Activated naive CD8-positive, alpha-beta T cell (primary cell): ENCODE measurements around the gene ATXN7.

Experiments used
- H3K27ac Mint-ChIP-seq: one replicate; pipeline ENCODE4 v1.8.0; 2021; ENCODE audit warnings: mixed read lengths
- H3K27me3 Mint-ChIP-seq: one replicate; pipeline ENCODE4 v1.8.0; 2021; ENCODE audit warnings: mixed read lengths
- H3K36me3 Mint-ChIP-seq: one replicate; pipeline ENCODE4 v1.8.0; 2021; ENCODE audit warnings: mixed read lengths
- H3K4me1 Mint-ChIP-seq: one replicate; pipeline ENCODE4 v1.8.0; 2021; ENCODE audit warnings: low read depth, mixed read lengths
- H3K4me3 Mint-ChIP-seq: one replicate; pipeline ENCODE4 v1.8.0; 2021; ENCODE audit warnings: mild to moderate bottlenecking, mixed read lengths
- H3K9me3 Mint-ChIP-seq: one replicate; pipeline ENCODE4 v1.8.0; 2021; ENCODE audit warnings: low read depth, mixed read lengths

The ATXN7 gene, protein sequence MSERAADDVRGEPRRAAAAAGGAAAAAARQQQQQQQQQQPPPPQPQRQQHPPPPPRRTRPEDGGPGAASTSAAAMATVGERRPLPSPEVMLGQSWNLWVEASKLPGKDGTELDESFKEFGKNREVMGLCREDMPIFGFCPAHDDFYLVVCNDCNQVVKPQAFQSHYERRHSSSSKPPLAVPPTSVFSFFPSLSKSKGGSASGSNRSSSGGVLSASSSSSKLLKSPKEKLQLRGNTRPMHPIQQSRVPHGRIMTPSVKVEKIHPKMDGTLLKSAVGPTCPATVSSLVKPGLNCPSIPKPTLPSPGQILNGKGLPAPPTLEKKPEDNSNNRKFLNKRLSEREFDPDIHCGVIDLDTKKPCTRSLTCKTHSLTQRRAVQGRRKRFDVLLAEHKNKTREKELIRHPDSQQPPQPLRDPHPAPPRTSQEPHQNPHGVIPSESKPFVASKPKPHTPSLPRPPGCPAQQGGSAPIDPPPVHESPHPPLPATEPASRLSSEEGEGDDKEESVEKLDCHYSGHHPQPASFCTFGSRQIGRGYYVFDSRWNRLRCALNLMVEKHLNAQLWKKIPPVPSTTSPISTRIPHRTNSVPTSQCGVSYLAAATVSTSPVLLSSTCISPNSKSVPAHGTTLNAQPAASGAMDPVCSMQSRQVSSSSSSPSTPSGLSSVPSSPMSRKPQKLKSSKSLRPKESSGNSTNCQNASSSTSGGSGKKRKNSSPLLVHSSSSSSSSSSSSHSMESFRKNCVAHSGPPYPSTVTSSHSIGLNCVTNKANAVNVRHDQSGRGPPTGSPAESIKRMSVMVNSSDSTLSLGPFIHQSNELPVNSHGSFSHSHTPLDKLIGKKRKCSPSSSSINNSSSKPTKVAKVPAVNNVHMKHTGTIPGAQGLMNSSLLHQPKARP

DNA sequence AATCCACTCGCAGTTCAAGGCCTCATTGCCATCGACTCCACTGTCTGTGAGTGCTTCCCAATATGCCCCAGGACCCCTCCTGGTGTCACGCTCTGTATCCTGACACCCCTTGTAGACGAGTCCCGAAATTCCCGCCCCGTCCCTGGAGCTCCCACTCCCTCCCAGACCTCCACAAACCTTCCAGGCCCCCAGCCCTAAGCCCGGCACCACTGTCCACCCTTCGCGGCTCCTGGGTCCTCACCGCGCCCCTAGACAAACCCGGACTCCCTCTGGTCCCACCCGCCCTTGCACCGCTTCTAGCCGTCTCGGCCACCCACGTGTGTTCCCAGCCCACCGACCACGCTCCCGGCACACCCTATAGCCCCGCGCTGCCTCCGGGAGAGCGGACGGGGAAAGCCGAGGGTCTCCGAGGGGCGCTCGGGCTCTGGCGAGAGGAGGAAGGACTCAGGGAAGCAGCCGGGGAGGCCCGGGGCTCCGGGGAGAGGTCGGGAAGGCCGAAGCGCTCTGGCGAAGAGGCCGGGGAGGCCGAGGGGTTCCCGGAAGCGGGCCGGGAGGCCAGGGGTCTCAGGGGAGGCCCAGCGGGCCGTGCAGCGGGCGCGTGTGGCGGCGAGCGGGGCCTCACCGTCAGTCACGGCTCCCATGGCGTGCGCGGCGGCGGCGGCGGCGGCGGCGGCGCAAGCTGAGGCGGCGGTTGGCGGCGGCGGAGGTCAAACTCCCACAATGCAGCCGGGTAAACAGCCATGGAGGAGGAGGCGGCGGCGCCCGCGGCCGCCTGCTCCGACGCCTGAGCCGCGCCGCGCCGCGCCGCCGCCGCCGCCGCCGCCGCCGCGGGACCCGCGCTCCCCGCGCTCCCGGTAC lies at the start of gene ATXN7, which contains the start of gene THOC7:
TSS of gene ATXN7 (plus strand) at position 718 of the 858 bp plus-strand sequence. CDS start 48,732 bp downstream, outside the sequence.
TSS of gene THOC7 (minus strand) at position 656 of the 858 bp plus-strand sequence. CDS start at position 641, 15 bp downstream.
- Mint-ChIP-seq H3K4me3 (peak within 1 kb of the TSS; percentile 94), H3K4me1 (peaks cover 63% of the 10 kb centered on the region), H3K9me3 (no peaks in the 10 kb centered on the region), H3K27ac (peak within 1 kb of the TSS; percentile 94), H3K36me3 (peaks cover 7% of the 10 kb centered on the region), H3K27me3 (no peaks in the 10 kb centered on the region)

DNA sequence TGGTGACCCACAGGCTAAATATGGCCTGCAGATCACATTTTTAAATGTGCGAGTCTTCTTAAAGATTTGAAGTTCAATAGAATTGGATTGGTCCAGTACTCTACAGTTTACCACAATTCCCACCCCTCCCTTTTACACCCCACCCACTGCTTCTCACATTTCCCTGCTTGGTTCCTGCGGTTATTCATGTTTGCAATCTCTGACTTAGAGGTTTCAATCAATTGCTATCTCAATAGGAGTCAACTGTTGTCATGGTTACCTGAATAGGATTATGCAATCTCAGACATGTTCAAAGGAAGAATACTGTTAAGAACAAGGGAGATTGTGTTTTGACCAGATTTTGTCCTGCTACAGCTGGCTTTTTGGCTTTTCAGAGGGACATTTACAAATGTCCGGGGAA lies 49.4 kb upstream of the ATXN7 start:
- Mint-ChIP-seq H3K27me3 (no peaks in the 10 kb centered on the region), H3K36me3 (peaks cover 4% of the 10 kb centered on the region), H3K4me1 (no peaks in the 10 kb centered on the region), H3K9me3 (no peaks in the 10 kb centered on the region), H3K4me3 (no peak overlapping the region), H3K27ac (no peak overlapping the region)

DNA sequence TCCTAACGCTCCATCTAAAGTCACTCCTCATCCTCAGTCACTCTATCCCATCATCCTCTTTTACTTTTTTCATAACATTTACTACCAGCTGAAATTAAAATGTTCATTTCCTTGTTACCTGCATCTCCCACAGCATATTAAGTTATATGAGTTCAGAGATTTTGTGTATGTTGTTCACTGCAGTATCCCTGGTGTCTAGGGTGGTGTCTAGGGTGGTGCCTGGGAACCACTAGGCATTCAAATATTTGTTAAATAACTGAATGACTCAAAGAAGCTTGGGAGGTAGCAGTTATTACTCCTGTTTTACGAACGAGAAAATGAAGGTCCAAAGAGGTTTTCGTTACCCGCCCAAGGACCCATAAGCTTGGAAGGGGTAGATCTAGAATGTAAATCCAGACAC lies 46.4 kb upstream of the ATXN7 start:
- no peaks in the 10 kb centered on the region for H3K27me3 Mint-ChIP-seq
- H3K27ac Mint-ChIP-seq: no peak overlapping the region
- H3K9me3 Mint-ChIP-seq: no peaks in the 10 kb centered on the region
- no peak overlapping the region for H3K4me3 Mint-ChIP-seq
- no peaks in the 10 kb centered on the region for H3K4me1 Mint-ChIP-seq
- H3K36me3 Mint-ChIP-seq: no peaks in the 10 kb centered on the region

DNA sequence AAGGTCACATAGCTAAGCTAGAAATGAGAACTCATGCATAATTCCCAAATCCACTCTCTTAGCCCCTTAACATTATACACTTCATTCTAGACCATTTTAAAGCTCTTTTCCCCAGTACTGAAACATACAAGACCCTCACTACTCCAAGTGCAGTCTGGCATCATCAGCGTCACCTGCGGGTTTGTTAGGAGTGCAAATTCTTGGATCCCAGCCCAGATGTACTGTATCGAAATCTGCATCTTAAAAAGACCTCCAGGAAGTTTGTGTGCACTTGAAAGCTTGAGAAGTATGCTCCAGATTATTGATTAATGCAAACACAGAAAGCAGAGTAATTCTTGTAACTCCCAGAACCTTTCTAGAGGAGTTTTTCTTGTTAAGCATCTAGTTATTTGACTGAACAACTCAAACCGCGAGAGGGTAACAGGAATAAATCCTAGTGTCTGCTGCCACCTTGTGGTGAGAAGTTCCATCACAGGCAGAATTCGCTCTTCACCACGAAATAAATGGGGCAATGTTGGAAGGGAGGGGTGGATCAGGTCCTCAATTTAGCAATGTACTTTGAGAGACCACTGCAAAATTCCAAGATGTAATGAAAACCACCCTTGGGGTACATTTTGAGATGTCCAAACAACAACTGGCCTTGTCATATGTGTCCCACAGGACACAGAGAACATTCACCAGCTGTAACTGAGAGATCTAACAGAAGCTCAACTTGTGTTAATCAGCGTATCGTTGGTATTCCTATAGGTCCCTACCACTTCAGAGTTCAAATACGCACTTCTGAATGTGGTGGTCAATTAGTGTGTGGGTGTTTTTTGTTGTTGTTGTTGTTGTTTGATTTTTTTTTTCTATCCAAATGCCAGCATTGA lies 45.2 kb upstream of the ATXN7 start:
- Mint-ChIP-seq H3K4me1 (no peaks in the 10 kb centered on the region), H3K27me3 (no peaks in the 10 kb centered on the region), H3K27ac (no peak overlapping the region), H3K4me3 (no peak overlapping the region), H3K36me3 (no peaks in the 10 kb centered on the region), H3K9me3 (no peaks in the 10 kb centered on the region)

DNA sequence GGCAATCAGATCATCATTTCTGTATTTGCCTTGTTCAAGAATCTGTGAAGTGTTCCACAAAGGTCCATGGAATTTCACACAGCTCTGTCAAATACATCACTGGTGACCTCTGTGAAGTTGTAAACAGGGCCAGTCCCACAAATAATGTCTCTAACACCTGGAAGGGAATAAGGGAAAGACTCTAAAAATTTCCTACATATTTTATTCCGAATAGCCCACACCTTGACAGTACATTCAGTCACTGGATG lies 44.6 kb upstream of the ATXN7 start, which contains the start of gene C3orf49:
TSS of gene C3orf49 (plus strand) at position 149 of the 248 bp plus-strand sequence. CDS start 173 bp downstream, outside the sequence.
- Mint-ChIP-seq H3K36me3 (no peaks in the 10 kb centered on the region), H3K27me3 (no peaks in the 10 kb centered on the region), H3K27ac (no peak within 1 kb of the TSS), H3K4me3 (no peak within 1 kb of the TSS), H3K4me1 (no peaks in the 10 kb centered on the region), H3K9me3 (no peaks in the 10 kb centered on the region)

DNA sequence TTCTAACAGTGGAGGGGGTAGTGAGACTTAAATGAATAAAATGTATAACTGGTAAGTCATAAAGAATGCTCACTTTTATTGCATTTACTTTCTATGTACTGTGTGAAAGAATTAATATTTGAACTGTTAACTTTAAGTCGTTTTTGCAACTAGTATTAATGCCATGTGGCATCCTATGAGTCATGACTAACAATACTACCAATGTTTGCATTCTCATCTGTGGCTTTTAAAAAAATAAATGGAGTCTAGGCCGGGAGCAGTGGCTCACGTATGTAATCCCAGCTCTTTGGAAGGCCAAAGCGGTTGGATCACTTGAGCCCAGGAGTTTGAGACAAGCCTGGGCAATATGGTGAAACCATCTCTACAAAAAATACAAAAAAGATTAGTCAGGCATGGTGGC lies 39.4 kb upstream of the ATXN7 start:
- no peak overlapping the region for H3K27ac Mint-ChIP-seq
- peaks cover 10% of the 10 kb centered on the region for H3K36me3 Mint-ChIP-seq
- H3K9me3 Mint-ChIP-seq: no peaks in the 10 kb centered on the region
- H3K4me3 Mint-ChIP-seq: no peak overlapping the region
- no peaks in the 10 kb centered on the region for H3K27me3 Mint-ChIP-seq
- no peaks in the 10 kb centered on the region for H3K4me1 Mint-ChIP-seq

DNA sequence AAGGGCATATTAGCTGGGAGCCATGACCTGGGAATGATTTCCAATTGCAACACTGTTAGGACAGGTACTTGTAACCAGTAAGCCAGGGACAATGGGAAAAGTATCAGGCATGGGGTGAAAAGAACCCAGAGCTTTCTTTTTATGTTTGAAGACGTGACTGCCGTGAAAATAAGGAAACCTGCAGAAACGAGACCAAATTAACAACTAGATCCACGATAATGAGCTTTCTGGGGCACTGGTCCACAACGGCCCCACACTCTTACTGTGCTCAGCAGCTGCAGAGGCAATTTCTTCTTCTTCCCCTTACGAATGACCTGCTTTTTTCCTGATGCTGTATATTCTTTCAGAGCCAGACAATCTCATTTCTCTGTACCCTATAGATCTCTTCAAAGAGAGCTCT lies 33.1 kb upstream of the ATXN7 start:
- H3K27me3 Mint-ChIP-seq: no peaks in the 10 kb centered on the region

DNA sequence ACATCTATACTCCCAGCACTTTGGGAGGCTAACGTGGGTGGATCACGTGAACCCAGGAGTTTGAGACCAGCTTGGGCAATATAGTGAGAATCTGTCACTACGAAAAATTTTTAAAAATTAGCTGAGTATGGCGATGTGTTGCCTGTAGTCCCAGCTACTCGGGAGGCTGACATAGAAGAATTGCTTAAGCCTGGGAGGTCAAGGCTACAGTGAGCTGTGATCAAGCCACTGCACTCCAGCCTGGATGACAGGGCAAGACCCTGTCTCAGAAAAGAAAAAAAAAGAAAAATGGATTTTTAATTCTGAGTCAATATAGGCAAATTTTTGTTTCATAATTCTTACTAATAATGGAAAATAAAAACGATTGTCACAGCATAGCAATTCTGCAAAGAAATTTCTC lies 31.3 kb upstream of the ATXN7 start:
- H3K36me3 Mint-ChIP-seq: peaks cover 20% of the 10 kb centered on the region
- H3K27me3 Mint-ChIP-seq: no peaks in the 10 kb centered on the region
- H3K9me3 Mint-ChIP-seq: no peaks in the 10 kb centered on the region
- no peak overlapping the region for H3K27ac Mint-ChIP-seq
- H3K4me1 Mint-ChIP-seq: no peaks in the 10 kb centered on the region
- H3K4me3 Mint-ChIP-seq: no peak overlapping the region

More for the DNA sequence above, 33.1 kb upstream of the ATXN7 start:
- H3K4me1 Mint-ChIP-seq: no peaks in the 10 kb centered on the region
- H3K9me3 Mint-ChIP-seq: no peaks in the 10 kb centered on the region
- H3K4me3 Mint-ChIP-seq: no peak overlapping the region
- no peak overlapping the region for H3K27ac Mint-ChIP-seq
- peaks cover 26% of the 10 kb centered on the region for H3K36me3 Mint-ChIP-seq

DNA sequence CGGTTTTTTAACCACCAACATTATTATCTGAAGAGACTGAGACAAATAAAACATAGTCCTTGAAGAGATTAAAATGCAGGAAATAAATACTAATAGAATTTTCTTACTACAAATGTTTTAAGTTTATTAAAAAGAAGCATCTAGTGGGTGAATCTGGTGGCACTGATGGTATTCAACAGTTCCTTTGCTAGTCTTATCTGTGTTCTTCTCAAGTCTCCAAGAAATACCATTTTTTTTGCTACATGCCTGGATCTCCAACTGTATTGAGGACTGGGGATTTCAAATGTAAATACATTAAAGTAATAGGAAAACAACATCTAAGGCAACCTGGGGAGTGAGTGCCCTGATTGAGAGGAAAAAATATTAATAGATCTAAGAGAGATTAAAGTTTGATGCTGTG lies 22.0 kb upstream of the ATXN7 start:
- Mint-ChIP-seq H3K27ac (no peak overlapping the region), H3K9me3 (no peaks in the 10 kb centered on the region), H3K4me1 (peaks cover 6% of the 10 kb centered on the region), H3K4me3 (no peak overlapping the region), H3K27me3 (no peaks in the 10 kb centered on the region), H3K36me3 (peaks cover 3% of the 10 kb centered on the region)

DNA sequence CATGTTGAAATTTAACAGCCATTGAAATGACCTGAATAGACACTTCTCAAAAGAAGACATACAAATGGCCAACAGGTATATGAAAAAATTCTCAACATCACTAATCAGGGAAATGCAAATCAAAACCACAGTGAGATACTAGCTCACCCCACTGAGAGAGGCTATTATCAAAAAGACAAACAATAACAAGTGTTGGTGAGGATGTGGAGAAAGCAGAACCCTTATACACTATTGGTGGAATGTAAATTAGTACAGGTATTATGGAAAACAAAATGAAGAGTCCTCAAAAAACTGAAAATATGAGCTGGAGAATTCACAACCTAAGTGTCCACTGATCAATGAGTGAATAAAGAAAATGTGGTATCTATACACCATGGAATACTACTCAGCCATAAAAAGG lies 21.5 kb upstream of the ATXN7 start:
- Mint-ChIP-seq H3K36me3 (peaks cover 3% of the 10 kb centered on the region), H3K27ac (no peak overlapping the region), H3K27me3 (no peaks in the 10 kb centered on the region), H3K4me3 (no peak overlapping the region), H3K4me1 (peaks cover 6% of the 10 kb centered on the region), H3K9me3 (no peaks in the 10 kb centered on the region)

DNA sequence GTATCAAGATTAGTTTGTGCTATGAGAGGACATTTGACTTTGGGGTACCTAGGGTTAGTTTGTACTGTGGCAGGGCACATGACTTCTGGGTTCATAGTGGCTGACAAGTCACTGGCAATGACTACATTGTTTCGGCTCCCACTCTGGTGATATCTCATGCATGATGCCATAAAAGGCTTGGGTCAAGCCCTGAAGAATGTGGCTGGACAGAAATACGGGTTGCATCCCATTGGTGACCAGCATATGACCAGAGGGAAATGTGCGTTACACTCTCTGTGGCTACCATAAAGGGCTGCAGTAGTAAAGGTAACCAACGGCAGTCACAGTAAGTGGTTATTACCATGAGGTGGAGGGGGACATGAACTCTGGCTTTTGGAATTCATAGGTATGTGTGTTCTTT lies 18.5 kb upstream of the ATXN7 start:
- Mint-ChIP-seq H3K4me1 (peaks cover 9% of the 10 kb centered on the region), H3K27me3 (no peaks in the 10 kb centered on the region), H3K36me3 (peaks cover 3% of the 10 kb centered on the region), H3K27ac (no peak overlapping the region), H3K9me3 (no peaks in the 10 kb centered on the region), H3K4me3 (no peak overlapping the region)

DNA sequence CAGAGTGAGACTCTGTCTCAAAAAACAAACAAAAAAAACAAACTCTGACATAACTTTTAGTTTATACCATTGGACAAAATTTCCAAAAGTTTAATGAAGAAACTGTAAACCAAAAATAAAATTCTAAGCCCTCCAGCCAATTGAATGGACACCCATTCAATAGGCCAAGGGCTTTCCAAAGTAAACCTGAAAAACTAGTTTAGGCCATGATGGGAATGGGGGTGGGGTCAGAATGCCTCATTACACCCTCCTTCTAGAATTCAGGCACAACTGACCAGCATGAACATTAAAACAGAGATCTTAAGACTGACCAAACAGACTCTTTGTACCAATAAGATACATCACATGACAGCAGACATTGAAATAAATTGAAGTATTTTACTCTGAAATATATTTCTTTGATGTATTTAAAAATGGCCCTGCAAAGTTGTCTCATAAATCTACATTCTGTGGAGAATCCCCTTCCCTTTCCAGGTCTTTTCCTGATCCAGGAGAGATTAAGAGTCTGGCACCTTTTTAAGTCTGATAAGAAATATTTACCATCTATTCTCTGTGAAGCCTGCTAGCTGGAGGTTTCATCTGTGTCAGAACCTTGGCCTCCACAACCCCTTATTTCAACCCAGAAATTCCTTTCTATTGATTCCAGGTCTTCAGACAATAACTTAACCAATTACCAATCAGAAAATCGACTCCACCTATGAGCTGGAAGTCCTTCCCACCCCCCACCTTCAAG lies 15.8 kb upstream of the ATXN7 start:
- H3K4me1 Mint-ChIP-seq: peaks cover 9% of the 10 kb centered on the region

DNA sequence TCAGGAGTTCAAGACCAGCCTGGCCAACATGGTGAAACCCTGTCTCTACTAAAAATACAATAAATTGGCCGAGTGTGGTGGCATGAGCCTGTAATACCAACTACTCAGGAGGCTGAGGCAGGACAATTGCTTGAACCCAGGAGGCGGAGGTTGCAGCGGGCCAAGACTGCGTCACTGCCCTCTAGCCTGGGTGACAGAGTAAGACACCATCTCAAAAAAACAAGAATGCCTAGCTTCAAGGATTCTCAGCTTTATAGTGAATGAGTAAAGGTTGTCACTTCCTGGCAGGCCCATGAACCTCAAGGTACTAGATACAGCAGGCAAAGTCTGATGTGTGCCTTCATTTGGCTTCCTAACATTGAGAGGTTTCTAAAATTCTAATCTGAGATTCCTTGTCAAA lies 14.5 kb upstream of the ATXN7 start:
- Mint-ChIP-seq H3K27me3 (no peaks in the 10 kb centered on the region), H3K27ac (no peak overlapping the region), H3K4me1 (peaks cover 9% of the 10 kb centered on the region), H3K36me3 (peaks cover 5% of the 10 kb centered on the region), H3K4me3 (no peak overlapping the region), H3K9me3 (no peaks in the 10 kb centered on the region)

More for the DNA sequence above, 15.8 kb upstream of the ATXN7 start:
- Mint-ChIP-seq H3K27ac (no peak overlapping the region), H3K9me3 (no peaks in the 10 kb centered on the region), H3K27me3 (no peaks in the 10 kb centered on the region), H3K36me3 (peaks cover 5% of the 10 kb centered on the region), H3K4me3 (no peak overlapping the region)
